Measurements from ENCODE around the gene MRTO4.
"Not testable (repeated sequence)": the region's sequence is repeated elsewhere in the genome, so short reads cannot be mapped to it uniquely, and the experiment has no call there.

The MRTO4 gene

GRCh38 chr1:19273106-19273843, 21.7 kb downstream of the MRTO4 start:
- no peak for DNase-seq

GRCh38 chr1:19273844-19274531, 22.4 kb downstream of the MRTO4 start:
- DNase-seq: not testable (repeated sequence)

GRCh38 chr1:19274636-19275035, 23.0 kb downstream of the MRTO4 start:
- DNase-seq: no peak

GRCh38 chr1:19283891-19284290, 32.3 kb downstream of the MRTO4 start:
- no peak for DNase-seq

- DNase-seq: no peak
Measured at GRCh38 chr1:19284881-19285280, 33.3 kb downstream of the MRTO4 start.

- not testable (repeated sequence) for DNase-seq
Measured at GRCh38 chr1:19285366-19285765, 33.8 kb downstream of the MRTO4 start.

- DNase-seq: not testable (repeated sequence)
Measured at GRCh38 chr1:19285807-19286206, 34.2 kb downstream of the MRTO4 start.

- no peak for DNase-seq
Measured at GRCh38 chr1:19287436-19288185, 36.0 kb downstream of the MRTO4 start.

- DNase-seq: not testable (repeated sequence)
Measured at GRCh38 chr1:19288324-19289241, 37.0 kb downstream of the MRTO4 start, which contains the start of gene AKR7A3. Gene AKR7A3, minus strand, starts transcription at chr1:19288770. Its CDS starts 61 bp downstream, at chr1:19288709.

- DNase-seq: no peak
Measured at GRCh38 chr1:19289244-19289643, 37.6 kb downstream of the MRTO4 start.

GRCh38 chr1:19294638-19295037, 43.0 kb downstream of the MRTO4 start:
- no peak for DNase-seq

- no peak for DNase-seq
Measured at GRCh38 chr1:19300211-19300610, 48.6 kb downstream of the MRTO4 start.

GRCh38 chr1:19304081-19304480, 52.5 kb downstream of the MRTO4 start:
- not testable (repeated sequence) for DNase-seq

- DNase-seq: no peak
Measured at GRCh38 chr1:19305880-19306279, 54.3 kb downstream of the MRTO4 start.

GRCh38 chr1:19306941-19307340, 55.3 kb downstream of the MRTO4 start:
- no peak for DNase-seq

- no peak for DNase-seq
Measured at GRCh38 chr1:19307794-19308508, 56.3 kb downstream of the MRTO4 start.

GRCh38 chr1:19308509-19308907, 56.9 kb downstream of the MRTO4 start:
- no peak for DNase-seq

GRCh38 chr1:19309123-19309813, 57.7 kb downstream of the MRTO4 start:
- no peak for DNase-seq

Data from activated T-cell treated with anti-CD3 and anti-CD28 coated beads for 4 hours (primary cell).